ENCODE measurements around the gene ZFAND3. TPM values are rescaled to one million over a fixed set of nuclear protein-coding genes. Genes with fewer than 3 reads are reported as not detected.
"Not testable (repeated sequence)": the region's sequence is repeated elsewhere in the genome, so short reads cannot be mapped to it uniquely, and the experiment has no call there.

ZFAND3 gene
- total RNA-seq, 2 experiments from 2014 or later = 34.4 to 37.0 TPM

- Mint-ChIP-seq H3K36me3 (ENCODE audit: low read depth) (peaks cover 3% of the 10 kb centered on the region), H3K27me3 (no peaks in the 10 kb centered on the region), H3K4me1 (ENCODE audit: low read depth) (peaks cover 49% of the 10 kb centered on the region), H3K4me3 (no peak overlapping the region), H3K27ac (no peak overlapping the region), H3K9me3 (no peaks in the 10 kb centered on the region)
- no peaks in the 10 kb centered on the region for H3K9me3 ChIP-seq (ENCODE audit: control insufficient read depth in 1 of 2, insufficient read depth in 1 of 2, low read length in 2 of 2)
- TF ChIP-seq CTCF (IDR thresholded peaks at IDR 0.05) = no peak
- intact Hi-C loops (cut with DNase I, micrococcal nuclease) = no loop called here
- peaks cover 2% of the 10 kb centered on the region for H3K36me3 ChIP-seq (ENCODE audit: insufficient read depth, low read length)
- ChIA-PET CTCF (interaction anchor here (0.6 to 1.0 kb wide), 2 partner anchors 37 to 88 kb away, joined by 3 to 4 read pairs; no protein-coding TSS in a partner anchor), POLR2A (no interaction called here)
- no peak overlapping the region for H3K27ac ChIP-seq (ENCODE audit: low read depth in 1 of 2, low read length in 2 of 2)
- H3K27me3 ChIP-seq (ENCODE audit: control insufficient read depth in 1 of 2, insufficient read depth in 2 of 2, low read length in 2 of 2) = no peaks in the 10 kb centered on the region
- DNase-seq (no peak), ATAC-seq (ENCODE audit: poor library complexity) (no peak)
- H3K4me3 ChIP-seq (ENCODE audit: low read length) = no peak overlapping the region
- no peaks in the 10 kb centered on the region for H3K4me1 ChIP-seq (ENCODE audit: insufficient read depth, low read length)
Measured at GRCh38 chr6:37943436-37944058, 124.0 kb downstream of the ZFAND3 start.

GRCh38 chr6:37946057-37946456, 126.5 kb downstream of the ZFAND3 start:
- CTCF ChIA-PET = no interaction called here
- POLR2A ChIA-PET = no interaction called here
- no peak overlapping the region for H3K27ac Mint-ChIP-seq

DNA sequence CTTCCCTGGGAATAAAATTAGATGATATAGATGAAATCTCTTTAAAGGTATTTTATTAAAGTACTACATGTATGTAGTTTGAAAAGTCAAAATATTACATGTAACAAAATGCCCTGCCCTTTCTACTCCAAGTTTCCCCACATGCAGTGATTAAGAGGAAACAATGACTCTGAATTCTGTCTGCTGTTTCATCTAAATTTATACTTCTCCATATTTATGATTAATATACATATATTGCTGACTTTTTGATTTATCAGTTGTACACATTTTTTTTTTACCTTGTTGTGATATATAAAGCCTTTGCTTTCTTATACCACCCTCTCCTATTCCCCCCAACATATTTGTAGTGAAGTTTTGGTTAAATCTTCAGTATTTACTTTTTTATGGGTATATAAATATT, 127.9 kb downstream of the ZFAND3 start:
- intact Hi-C loops (cut with DNase I, micrococcal nuclease) = no loop called here
- peaks cover under 1% of the 10 kb centered on the region for H3K4me1 ChIP-seq (ENCODE audit: insufficient read depth, low read length)

More at GRCh38 chr6:37946057-37946456, 126.5 kb downstream of the ZFAND3 start:
- Mint-ChIP-seq H3K9me3 (no peaks in the 10 kb centered on the region), H3K36me3 (ENCODE audit: low read depth) (peaks cover 6% of the 10 kb centered on the region), H3K4me1 (ENCODE audit: low read depth) (peaks cover 60% of the 10 kb centered on the region), H3K4me3 (no peak overlapping the region), H3K27me3 (no peaks in the 10 kb centered on the region)
- DNase-seq = no peak
- H3K9me3 ChIP-seq (ENCODE audit: control insufficient read depth in 1 of 2, insufficient read depth in 1 of 2, low read length in 2 of 2) = no peaks in the 10 kb centered on the region
- H3K27ac ChIP-seq (ENCODE audit: low read depth in 1 of 2, low read length in 2 of 2) = no peak overlapping the region
- no peaks in the 10 kb centered on the region for H3K4me1 ChIP-seq (ENCODE audit: insufficient read depth, low read length)
- H3K36me3 ChIP-seq (ENCODE audit: insufficient read depth, low read length) = no peaks in the 10 kb centered on the region
- H3K27me3 ChIP-seq (ENCODE audit: control insufficient read depth in 1 of 2, insufficient read depth in 2 of 2, low read length in 2 of 2) = no peaks in the 10 kb centered on the region
- no peak for TF ChIP-seq CTCF (IDR thresholded peaks at IDR 0.05)
- no peak for ATAC-seq (ENCODE audit: poor library complexity)
- intact Hi-C loops (cut with DNase I, micrococcal nuclease) = no loop called here
- no peak overlapping the region for H3K4me3 ChIP-seq (ENCODE audit: low read length)

GRCh38 chr6:37948584-37948983, 129.1 kb downstream of the ZFAND3 start:
- CTCF ChIA-PET = interaction anchor here (0.8 kb wide), 1 partner anchor 20 kb away, joined by 3 read pairs; no protein-coding TSS in a partner anchor
- DNase-seq; intact Hi-C loops (cut with DNase I, micrococcal nuclease); ATAC-seq (ENCODE audit: poor library complexity); H3K4me3 ChIP-seq (ENCODE audit: low read length); H3K27ac Mint-ChIP-seq; H3K27me3 Mint-ChIP-seq; H3K4me3 Mint-ChIP-seq; H3K36me3 ChIP-seq (ENCODE audit: insufficient read depth, low read length); H3K27me3 ChIP-seq (ENCODE audit: control insufficient read depth in 1 of 2, insufficient read depth in 2 of 2, low read length in 2 of 2); H3K9me3 ChIP-seq (ENCODE audit: control insufficient read depth in 1 of 2, insufficient read depth in 1 of 2, low read length in 2 of 2); H3K9me3 Mint-ChIP-seq; POLR2A ChIA-PET; H3K36me3 Mint-ChIP-seq (ENCODE audit: low read depth); H3K4me1 ChIP-seq (ENCODE audit: insufficient read depth, low read length); H3K27ac ChIP-seq (ENCODE audit: low read depth in 1 of 2, low read length in 2 of 2): not testable (repeated sequence)
- H3K4me1 Mint-ChIP-seq (ENCODE audit: low read depth) = peaks cover 65% of the 10 kb centered on the region

More for the DNA sequence above, 127.9 kb downstream of the ZFAND3 start:
- DNase-seq (no peak), ATAC-seq (ENCODE audit: poor library complexity) (no peak)
- Mint-ChIP-seq H3K27ac (no peak overlapping the region), H3K9me3 (no peaks in the 10 kb centered on the region), H3K4me3 (no peak overlapping the region), H3K36me3 (ENCODE audit: low read depth) (peaks cover 6% of the 10 kb centered on the region), H3K4me1 (ENCODE audit: low read depth) (peaks cover 70% of the 10 kb centered on the region), H3K27me3 (no peaks in the 10 kb centered on the region)
- Histone ChIP-seq H3K9me3 (ENCODE audit: control insufficient read depth in 1 of 2, insufficient read depth in 1 of 2, low read length in 2 of 2) (no peaks in the 10 kb centered on the region), H3K36me3 (ENCODE audit: insufficient read depth, low read length) (no peaks in the 10 kb centered on the region), H3K27me3 (ENCODE audit: control insufficient read depth in 1 of 2, insufficient read depth in 2 of 2, low read length in 2 of 2) (no peaks in the 10 kb centered on the region), H3K4me3 (ENCODE audit: low read length) (no peak overlapping the region), H3K27ac (ENCODE audit: low read depth in 1 of 2, low read length in 2 of 2) (no peak overlapping the region)
- TF ChIP-seq CTCF (IDR thresholded peaks at IDR 0.05) = no peak
- POLR2A ChIA-PET = no interaction called here
- CTCF ChIA-PET = interaction anchor here (0.8 kb wide), 1 partner anchor 19 kb away, joined by 3 read pairs; no protein-coding TSS in a partner anchor
